WTC11 (cell line): ENCODE results near the gene RGS17. TPM values are rescaled to one million over a fixed set of nuclear protein-coding genes. Genes with fewer than 3 reads are reported as not detected.

Source experiments
- ATAC-seq: fragments of 200-7000 bp; cut with Tn5 transposase; 2 replicates; pipeline ENCODE4 v1.10.0; 2021; ENCODE audit warnings: mild to moderate bottlenecking, moderate library complexity
- CTCF ChIA-PET: fragments of 300-600 bp; sonication (Branson Sonifier 250); formaldehyde crosslinking; loops from one replicate; lab custom pipeline; 2021; ENCODE audit warnings: antibody characterized with exemption; lab: Charles Lee
- POLR2A ChIA-PET: fragments of 350-600 bp; sonication (Branson Sonifier 250); formaldehyde crosslinking; loops from one replicate; lab custom pipeline; 2021; ENCODE audit warnings: antibody characterized with exemption; lab: Charles Lee
- DNase-seq: peaks from one replicate; pipeline ENCODE4 v3.0.0; 2021; ENCODE audit warnings: low spot score
- H3K27ac Mint-ChIP-seq: 2 replicates; pipeline ENCODE4 v1.8.0; 2021; ENCODE audit warnings: mixed read lengths
- H3K27me3 Mint-ChIP-seq: 2 replicates; pipeline ENCODE4 v1.8.0; 2021; ENCODE audit warnings: low read depth, mild to moderate bottlenecking, moderate library complexity, mixed read lengths
- H3K36me3 Mint-ChIP-seq: 2 replicates; pipeline ENCODE4 v1.8.0; 2021; ENCODE audit warnings: mixed read lengths
- H3K4me1 Mint-ChIP-seq: 2 replicates; pipeline ENCODE4 v1.8.0; 2022; ENCODE audit warnings: mixed read lengths
- H3K4me3 Mint-ChIP-seq: 2 replicates; pipeline ENCODE4 v1.8.0; 2021; ENCODE audit warnings: mild to moderate bottlenecking, moderate library complexity, mixed read lengths
- H3K9me3 Mint-ChIP-seq: 2 replicates; pipeline ENCODE4 v1.8.0; 2021; ENCODE audit warnings: mixed read lengths
- AR ChIP-seq: fragments of 250-450 bp; sonication (Bioruptor Pico); IDR thresholded peaks from 2 replicates; pipeline ENCODE4 v1.9.0; 2021; ENCODE audit warnings: mild to moderate bottlenecking
- CBFB ChIP-seq: sonication (generic); formaldehyde crosslinking; IDR thresholded peaks from 2 replicates; pipeline ENCODE4 v1.8.1; 2022; ENCODE audit warnings: mild to moderate bottlenecking, low read depth, missing genetic modification reagents
- CDX4 ChIP-seq: fragments of 250-450 bp; sonication (Bioruptor Pico); IDR thresholded peaks from 2 replicates; pipeline ENCODE4 v1.9.0; 2021; ENCODE audit warnings: moderate library complexity, mild to moderate bottlenecking, inconsistent platforms, borderline replicate concordance
- CTCF ChIP-seq: fragments of 200-600 bp; IDR thresholded peaks from 2 replicates; pipeline ENCODE4 v1.8.0; 2022; ENCODE audit warnings: antibody characterized with exemption
- FOXK1 ChIP-seq: sonication (generic); formaldehyde crosslinking; IDR thresholded peaks from 2 replicates; pipeline ENCODE4 v1.8.0; 2022; ENCODE audit warnings: mild to moderate bottlenecking, moderate library complexity, missing genetic modification reagents
- GRHL2 ChIP-seq: fragments of 250-450 bp; sonication (Bioruptor Pico); IDR thresholded peaks from 2 replicates; pipeline ENCODE4 v1.8.0; 2022; ENCODE audit warnings: mild to moderate bottlenecking, moderate library complexity; ENCODE audit not compliant: insufficient replicate concordance, severe bottlenecking
- GTF2I ChIP-seq: fragments of 250-450 bp; sonication (Bioruptor Pico); conservative IDR thresholded peaks from 2 replicates; pipeline ENCODE4 v1.4.0; 2021; ENCODE audit warnings: mild to moderate bottlenecking
- JAZF1 ChIP-seq: fragments of 250-450 bp; sonication (Bioruptor Pico); IDR thresholded peaks from 2 replicates; pipeline ENCODE4 v1.9.0; 2021; ENCODE audit warnings: moderate library complexity, mild to moderate bottlenecking, inconsistent platforms
- MLX ChIP-seq: sonication (generic); formaldehyde crosslinking; IDR thresholded peaks from 2 replicates; pipeline ENCODE4 v1.8.1; 2023; ENCODE audit warnings: mild to moderate bottlenecking, missing genetic modification reagents, moderate library complexity
- MXD4 ChIP-seq: fragments of 250-450 bp; sonication (Bioruptor Pico); IDR thresholded peaks from 2 replicates; pipeline ENCODE4 v1.8.0; 2021; ENCODE audit warnings: mild to moderate bottlenecking, moderate library complexity, borderline replicate concordance
- NFYB ChIP-seq: sonication (generic); formaldehyde crosslinking; conservative IDR thresholded peaks from 2 replicates; pipeline ENCODE4 v1.8.0; 2022; ENCODE audit warnings: low read depth, missing genetic modification reagents
- NR1H2 ChIP-seq: sonication (generic); formaldehyde crosslinking; IDR thresholded peaks from 2 replicates; pipeline ENCODE4 v1.9.0; 2021; ENCODE audit warnings: mild to moderate bottlenecking, moderate library complexity, missing genetic modification reagents
- OVOL2 ChIP-seq: fragments of 250-450 bp; sonication (Bioruptor Pico); IDR thresholded peaks from 2 replicates; pipeline ENCODE4 v1.9.0; 2021; ENCODE audit warnings: mild to moderate bottlenecking, borderline replicate concordance
- SMAD4 ChIP-seq: sonication (generic); formaldehyde crosslinking; IDR thresholded peaks from 2 replicates; pipeline ENCODE4 v1.8.0; 2022; ENCODE audit warnings: mild to moderate bottlenecking, missing genetic modification reagents
- TEAD4 ChIP-seq: sonication (generic); formaldehyde crosslinking; IDR thresholded peaks from 2 replicates; pipeline ENCODE4 v1.8.0; 2022; ENCODE audit warnings: mild to moderate bottlenecking, missing genetic modification reagents
- ZBTB43 ChIP-seq: sonication (generic); formaldehyde crosslinking; IDR thresholded peaks from 2 replicates; pipeline ENCODE4 v1.8.1; 2023; ENCODE audit warnings: mild to moderate bottlenecking, missing genetic modification reagents
- ZMAT4 ChIP-seq: fragments of 250-450 bp; sonication (Bioruptor Pico); IDR thresholded peaks from 2 replicates; pipeline ENCODE4 v1.9.0; 2021; ENCODE audit warnings: mild to moderate bottlenecking
- ZNF121 ChIP-seq: sonication (generic); formaldehyde crosslinking; IDR thresholded peaks from 2 replicates; pipeline ENCODE4 v1.8.0; 2023; ENCODE audit warnings: missing genetic modification reagents
- ZNF138 ChIP-seq: sonication (generic); formaldehyde crosslinking; conservative IDR thresholded peaks from 2 replicates; pipeline ENCODE4 v1.8.1; 2022; ENCODE audit warnings: mild to moderate bottlenecking, moderate library complexity, missing genetic modification reagents
- ZNF317 ChIP-seq: sonication (generic); formaldehyde crosslinking; IDR thresholded peaks from 2 replicates; pipeline ENCODE4 v1.8.1; 2023; ENCODE audit warnings: low read depth, mild to moderate bottlenecking, moderate library complexity, missing genetic modification reagents, borderline replicate concordance
- ZNF425 ChIP-seq: fragments of 250-450 bp; sonication (Bioruptor Pico); conservative IDR thresholded peaks from 2 replicates; pipeline ENCODE4 v1.9.0; 2021; ENCODE audit warnings: mild to moderate bottlenecking
- total RNA-seq: library from RNA; stranded (reverse); gene quantifications from 3 replicates; pipeline ENCODE4 v1.2.3, GENCODE V29; 2021

RGS17 gene
- total RNA-seq, 1 experiment from 2014 or later, result 9.3 TPM

- CTCF ChIA-PET, result no interaction called here
- H3K4me1 Mint-ChIP-seq, result peaks cover 23% of the 10 kb centered on the region
- H3K4me3 Mint-ChIP-seq, result no peak overlapping the region
Observed at GRCh38 chr6:153103319-153103655, 27.8 kb downstream of the RGS17 start.

GRCh38 chr6:153102605-153103318 lies 28.3 kb downstream of the RGS17 start:
- Mint-ChIP-seq H3K9me3 (no peaks in the 10 kb centered on the region), H3K4me3 (no peak overlapping the region), H3K27me3 (no peaks in the 10 kb centered on the region), H3K36me3 (no peaks in the 10 kb centered on the region), H3K27ac (no peak overlapping the region), H3K4me1 (peaks cover 21% of the 10 kb centered on the region)
- POLR2A ChIA-PET, result no interaction called here
- CTCF ChIA-PET, result no interaction called here
- ATAC-seq, result no peak
- DNase-seq, result no peak
- no peak for TF ChIP-seq ZNF425 (CRISPR knock-in tag)
- TF ChIP-seq ZBTB43 (CRISPR knock-in tag), result no peak
- no peak for TF ChIP-seq AR (CRISPR knock-in tag)
- TF ChIP-seq OVOL2 (CRISPR knock-in tag), result no peak
- no peak for TF ChIP-seq TEAD4 (CRISPR knock-in tag)
- TF ChIP-seq CBFB (CRISPR knock-in tag), result no peak
- no peak for TF ChIP-seq GTF2I (CRISPR knock-in tag)
- no peak for TF ChIP-seq GRHL2 (CRISPR knock-in tag)
- TF ChIP-seq CDX4 (CRISPR knock-in tag), result no peak
- no peak for TF ChIP-seq JAZF1 (CRISPR knock-in tag)

More at GRCh38 chr6:153103319-153103655, 27.8 kb downstream of the RGS17 start:
- POLR2A ChIA-PET, result no interaction called here
- no peaks in the 10 kb centered on the region for H3K36me3 Mint-ChIP-seq
- no peaks in the 10 kb centered on the region for H3K27me3 Mint-ChIP-seq
- H3K27ac Mint-ChIP-seq, result no peak overlapping the region
- ATAC-seq (no peak), DNase-seq (no peak)
- no peak for TF ChIP-seq CTCF
- TF ChIP-seq MLX (CRISPR knock-in tag), result no peak
- no peak for TF ChIP-seq ZNF138 (CRISPR knock-in tag)
- TF ChIP-seq FOXK1 (CRISPR knock-in tag), result no peak
- no peak for TF ChIP-seq NR1H2 (CRISPR knock-in tag)
- TF ChIP-seq ZNF121 (CRISPR knock-in tag), result no peak
- no peak for TF ChIP-seq SMAD4 (CRISPR knock-in tag)
- no peak for TF ChIP-seq ZBTB43 (CRISPR knock-in tag)
- TF ChIP-seq MXD4 (CRISPR knock-in tag), result no peak
- TF ChIP-seq NFYB (CRISPR knock-in tag), result no peak
- no peak for TF ChIP-seq ZNF317 (CRISPR knock-in tag)
- TF ChIP-seq GRHL2 (CRISPR knock-in tag), result no peak
- TF ChIP-seq ZMAT4, result no peak
- no peaks in the 10 kb centered on the region for H3K9me3 Mint-ChIP-seq
